Activated naive CD8-positive, alpha-beta T cell treated with anti-CD3 and anti-CD28 coated beads, Interleukin-2, amount 10 ng/mL, durations not matched to agents 7 days and 5 days (primary cell): ENCODE measurements around the gene MRPL19. TPM values are rescaled to one million over a fixed set of nuclear protein-coding genes. Genes with fewer than 3 reads are reported as not detected.
"Not testable (repeated sequence)": the region's sequence is repeated elsewhere in the genome, so short reads cannot be mapped to it uniquely, and the experiment has no call there.

Experiments
- ATAC-seq: fragments of 150-1000 bp; cut with Tn5 transposase; one replicate; pipeline ENCODE4 v1.10.0; 2021; ENCODE audit warnings: low read depth, moderate library complexity
- POLR2A ChIA-PET: fragments of 350-600 bp; sonication (Branson Sonifier 250); formaldehyde crosslinking; loops from one replicate; lab custom pipeline; 2021; ENCODE audit warnings: antibody characterized with exemption; lab: Charles Lee
- DNase-seq: peaks from one replicate; pipeline ENCODE4 v3.0.0; 2021
- H3K27ac Mint-ChIP-seq: one replicate; pipeline ENCODE4 v1.8.0; 2022; ENCODE audit warnings: mild to moderate bottlenecking, mixed read lengths
- H3K27me3 Mint-ChIP-seq: one replicate; pipeline ENCODE4 v1.8.0; 2022; ENCODE audit warnings: mild to moderate bottlenecking, moderate library complexity, mixed read lengths
- H3K36me3 Mint-ChIP-seq: one replicate; pipeline ENCODE4 v1.8.0; 2021; ENCODE audit warnings: mild to moderate bottlenecking, mixed read lengths
- H3K4me1 Mint-ChIP-seq: one replicate; pipeline ENCODE4 v1.8.0; 2021; ENCODE audit warnings: mixed read lengths
- H3K4me3 Mint-ChIP-seq: one replicate; pipeline ENCODE4 v1.8.0; 2022; ENCODE audit warnings: mild to moderate bottlenecking, moderate library complexity, mixed read lengths
- H3K9me3 Mint-ChIP-seq: one replicate; pipeline ENCODE4 v1.8.0; 2021; ENCODE audit warnings: mixed read lengths
- total RNA-seq, 2 experiments: library from RNA; stranded (reverse); gene quantifications; one replicate each; pipeline ENCODE4 v1.2.3, GENCODE V29; 2021

The MRPL19 gene
- total RNA-seq, 2 experiments from 2014 or later = 34.0 to 37.1 TPM

DNA sequence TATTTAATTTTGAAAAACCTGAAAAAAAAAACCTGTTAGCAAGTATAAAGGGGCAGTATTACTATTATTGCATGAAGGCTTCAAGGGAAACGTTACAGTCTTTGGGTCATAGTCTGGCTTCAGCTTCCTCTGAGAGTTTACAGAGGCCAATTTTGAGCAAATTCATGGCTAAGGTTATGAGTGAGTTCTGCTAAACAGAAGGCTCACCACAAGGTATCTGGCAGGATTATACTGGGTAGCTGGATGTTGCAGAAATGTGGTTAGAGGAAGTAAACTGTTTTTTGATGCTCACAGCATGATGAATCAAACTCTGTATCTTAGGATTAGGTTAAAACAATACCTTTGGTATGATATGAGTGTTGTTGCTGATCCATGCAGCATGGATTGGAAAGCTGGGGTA, 9.3 kb downstream of the MRPL19 start:
- Mint-ChIP-seq H3K27ac (no peak overlapping the region), H3K4me1 (peaks cover 9% of the 10 kb centered on the region), H3K27me3 (no peaks in the 10 kb centered on the region), H3K36me3 (peaks cover 77% of the 10 kb centered on the region), H3K4me3 (no peak overlapping the region), H3K9me3 (peaks cover 9% of the 10 kb centered on the region)
- DNase-seq (no peak), ATAC-seq (no peak)
- POLR2A ChIA-PET = interaction anchor here (1.6 kb wide), 1 partner anchor 9 kb away, joined by 5 read pairs; the partner anchor contains the start of gene MRPL19

DNA sequence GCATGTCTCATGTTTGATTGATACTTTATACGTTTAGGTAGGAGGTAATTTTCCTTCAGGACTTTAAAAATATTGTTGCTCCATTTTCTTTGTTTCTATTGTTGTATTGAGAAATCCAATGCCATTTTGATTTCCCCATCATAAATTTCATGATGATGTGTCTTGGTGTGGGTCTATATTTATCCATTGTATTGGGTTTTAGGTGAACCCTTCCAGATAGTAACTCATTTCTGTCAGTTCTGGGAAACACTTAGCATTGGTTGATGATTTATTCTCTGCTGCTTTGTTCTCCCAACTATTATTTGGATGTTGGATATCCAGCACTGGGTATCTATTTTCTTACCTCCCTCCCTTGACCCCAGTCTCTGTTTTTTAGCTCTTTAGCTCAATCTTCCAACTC, 10.0 kb downstream of the MRPL19 start:
- H3K4me1 Mint-ChIP-seq = peaks cover 9% of the 10 kb centered on the region

DNA sequence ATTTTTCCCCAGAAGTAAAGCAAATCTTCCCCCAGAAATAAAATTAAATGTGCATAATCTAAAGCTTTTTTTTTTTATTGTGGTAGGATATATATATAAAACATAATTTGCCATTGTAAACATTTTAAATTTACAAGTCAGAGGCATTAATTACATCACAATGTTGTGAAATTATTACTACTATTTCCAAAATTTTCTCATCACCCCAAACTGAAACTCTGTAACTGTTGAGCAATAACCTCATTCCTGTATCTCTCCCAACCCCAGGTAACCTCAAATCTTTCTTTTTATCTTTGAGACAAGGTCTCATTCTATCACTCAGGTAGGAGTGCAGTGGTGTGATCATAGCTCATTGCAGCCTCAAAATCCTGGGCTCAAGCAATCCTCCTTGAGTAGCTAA, 11.2 kb downstream of the MRPL19 start:
- H3K9me3 Mint-ChIP-seq = peaks cover 9% of the 10 kb centered on the region
- no peak overlapping the region for H3K27ac Mint-ChIP-seq
- no peaks in the 10 kb centered on the region for H3K27me3 Mint-ChIP-seq
- POLR2A ChIA-PET = no interaction called here
- no peak overlapping the region for H3K4me3 Mint-ChIP-seq
- DNase-seq = no peak
- no peak for ATAC-seq
- peaks cover 9% of the 10 kb centered on the region for H3K4me1 Mint-ChIP-seq
- H3K36me3 Mint-ChIP-seq = peaks cover 80% of the 10 kb centered on the region

More for the DNA sequence above, 10.0 kb downstream of the MRPL19 start:
- Mint-ChIP-seq H3K27ac (no peak overlapping the region), H3K4me3 (no peak overlapping the region), H3K36me3 (peaks cover 79% of the 10 kb centered on the region), H3K27me3 (no peaks in the 10 kb centered on the region), H3K9me3 (peaks cover 9% of the 10 kb centered on the region)
- DNase-seq (no peak), ATAC-seq (no peak)
- POLR2A ChIA-PET = no interaction called here

DNA sequence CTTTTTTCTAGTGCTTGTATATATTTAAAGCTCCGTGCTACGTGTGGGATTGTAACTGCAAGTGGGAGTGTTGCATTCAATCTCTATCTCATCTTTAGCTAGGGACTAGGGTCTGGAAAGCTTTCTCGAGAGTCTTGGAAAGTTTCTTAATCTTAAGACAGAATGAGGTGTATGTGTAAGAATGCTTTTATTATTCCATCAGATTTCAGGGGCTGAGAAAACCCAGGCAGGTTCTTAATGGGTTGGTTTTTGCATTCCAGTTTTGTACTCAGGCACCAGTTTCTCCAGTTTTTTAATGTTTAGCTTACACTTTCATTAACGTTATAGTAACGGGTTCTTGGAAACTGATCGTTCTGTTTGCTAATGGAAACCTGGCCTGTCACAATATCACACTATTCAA, 20.3 kb downstream of the MRPL19 start:
- H3K36me3 Mint-ChIP-seq = peaks cover 23% of the 10 kb centered on the region
- no peak overlapping the region for H3K27ac Mint-ChIP-seq
- POLR2A ChIA-PET = no interaction called here
- no peaks in the 10 kb centered on the region for H3K27me3 Mint-ChIP-seq
- no peak for DNase-seq
- H3K4me3 Mint-ChIP-seq = no peak overlapping the region
- H3K4me1 Mint-ChIP-seq = no peaks in the 10 kb centered on the region
- no peak for ATAC-seq
- no peaks in the 10 kb centered on the region for H3K9me3 Mint-ChIP-seq

DNA sequence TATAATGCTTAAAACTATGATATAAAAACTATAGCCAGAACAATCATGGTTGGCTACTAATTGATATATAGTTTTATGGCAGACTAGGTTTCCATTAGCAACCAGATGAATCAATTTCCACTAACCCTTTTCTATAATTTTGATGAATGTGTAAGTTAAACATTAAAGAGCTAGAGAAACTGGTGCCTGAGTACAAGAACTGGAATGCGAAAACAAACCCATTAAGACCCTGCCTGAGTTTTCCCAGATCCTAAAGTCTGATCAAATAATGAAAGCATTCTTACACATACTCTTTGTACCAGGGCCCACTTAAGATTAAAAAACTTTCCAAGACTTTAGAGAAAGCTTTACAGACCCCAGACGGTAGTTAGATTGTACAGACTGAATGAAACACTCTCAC, 21.3 kb downstream of the MRPL19 start:
- Mint-ChIP-seq H3K27me3 (no peaks in the 10 kb centered on the region), H3K9me3 (no peaks in the 10 kb centered on the region), H3K27ac (no peak overlapping the region), H3K36me3 (peaks cover 22% of the 10 kb centered on the region), H3K4me3 (no peak overlapping the region), H3K4me1 (peaks cover 2% of the 10 kb centered on the region)
- POLR2A ChIA-PET = no interaction called here
- ATAC-seq (no peak), DNase-seq (no peak)

DNA sequence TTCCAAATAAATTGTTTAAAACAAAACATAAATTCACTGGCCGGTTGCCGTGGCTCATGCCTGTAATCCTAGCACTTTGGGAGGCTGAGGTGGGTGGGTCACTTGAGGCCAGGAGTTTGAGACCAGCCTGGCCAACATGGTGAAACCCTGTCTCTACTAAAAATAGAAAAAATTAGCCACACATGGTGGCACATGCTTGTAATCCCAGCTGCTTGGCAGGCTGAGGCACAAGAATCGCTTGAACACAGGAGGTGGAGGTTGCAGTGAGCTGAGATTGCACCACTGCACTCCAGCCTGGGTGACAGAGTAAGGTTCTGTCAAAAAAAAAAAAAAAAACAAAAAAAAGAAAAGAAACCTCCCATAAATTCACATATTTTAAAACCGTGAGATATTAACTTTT, 28.8 kb downstream of the MRPL19 start:
- H3K36me3 Mint-ChIP-seq = peaks cover 15% of the 10 kb centered on the region
- DNase-seq, H3K4me3 Mint-ChIP-seq, ATAC-seq, POLR2A ChIA-PET, H3K9me3 Mint-ChIP-seq, H3K27me3 Mint-ChIP-seq, H3K27ac Mint-ChIP-seq, H3K4me1 Mint-ChIP-seq: not testable (repeated sequence)

DNA sequence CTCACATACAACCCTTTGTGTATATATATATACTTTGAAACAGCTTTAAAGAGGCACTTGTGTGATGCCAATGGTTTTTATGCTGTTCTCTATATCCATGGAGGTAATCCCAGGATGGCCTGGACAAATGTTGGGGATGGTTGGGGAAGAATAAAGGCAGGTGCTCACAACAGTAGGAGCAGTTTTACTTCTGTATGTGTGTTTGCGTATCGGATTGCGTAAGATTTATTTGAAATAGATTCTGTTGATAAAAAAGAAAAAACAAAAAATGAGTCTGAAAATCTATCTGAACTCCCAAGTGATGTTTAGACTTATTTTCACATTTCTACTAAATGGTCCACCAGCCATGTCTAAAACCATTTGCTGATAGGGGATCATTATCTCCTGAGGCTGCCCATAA, 29.3 kb downstream of the MRPL19 start:
- Mint-ChIP-seq H3K36me3 (peaks cover 16% of the 10 kb centered on the region), H3K9me3 (no peaks in the 10 kb centered on the region), H3K4me3 (no peak overlapping the region), H3K27ac (no peak overlapping the region), H3K27me3 (no peaks in the 10 kb centered on the region), H3K4me1 (peaks cover 6% of the 10 kb centered on the region)
- POLR2A ChIA-PET = no interaction called here
- no peak for ATAC-seq
- DNase-seq = no peak

DNA sequence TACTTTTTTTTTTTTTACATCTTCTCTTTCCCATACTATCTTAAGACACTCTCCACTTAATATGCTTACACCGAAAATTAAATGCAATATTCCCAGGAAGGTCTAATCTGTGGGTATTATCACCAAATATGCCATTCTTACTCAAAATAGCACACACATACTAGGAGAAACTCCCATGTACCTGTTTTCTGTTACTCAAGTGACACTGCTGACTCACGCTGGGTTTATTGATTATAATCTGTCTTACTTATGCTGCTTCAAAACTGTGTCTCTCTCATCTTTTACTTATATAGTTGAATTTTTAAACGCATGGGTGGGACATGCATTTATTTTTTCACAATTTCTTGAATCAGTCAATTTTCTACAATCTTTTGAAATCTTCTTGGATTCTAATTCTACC, 29.9 kb downstream of the MRPL19 start:
- POLR2A ChIA-PET = no interaction called here
- no peak overlapping the region for H3K4me3 Mint-ChIP-seq
- ATAC-seq (no peak), DNase-seq (no peak)
- peaks cover 11% of the 10 kb centered on the region for H3K36me3 Mint-ChIP-seq
- H3K4me1 Mint-ChIP-seq = peaks cover 6% of the 10 kb centered on the region
- H3K27me3 Mint-ChIP-seq = no peaks in the 10 kb centered on the region
- H3K27ac Mint-ChIP-seq = no peak overlapping the region
- H3K9me3 Mint-ChIP-seq = no peaks in the 10 kb centered on the region

DNA sequence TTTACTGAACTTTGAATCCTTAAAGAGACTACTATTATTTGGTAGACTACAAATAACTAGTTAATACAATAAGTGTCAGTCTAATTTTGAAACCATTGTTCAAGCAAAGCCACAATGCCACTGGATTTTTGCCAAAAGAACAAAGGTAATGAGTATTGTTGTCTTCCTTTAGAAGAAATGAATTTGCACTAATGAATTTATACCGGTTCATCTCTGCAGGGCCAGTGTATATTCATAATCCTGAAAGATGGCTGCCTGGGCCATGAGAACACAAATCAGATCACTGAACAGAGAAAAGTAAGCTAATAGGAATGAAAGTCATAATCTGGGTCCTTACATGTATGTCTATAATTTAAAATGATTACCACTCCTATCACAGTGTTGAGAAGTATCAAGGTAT, 33.0 kb downstream of the MRPL19 start:
- H3K36me3 Mint-ChIP-seq = peaks cover 12% of the 10 kb centered on the region
- no peak for ATAC-seq
- H3K4me1 Mint-ChIP-seq = peaks cover 5% of the 10 kb centered on the region
- H3K4me3 Mint-ChIP-seq = no peak overlapping the region
- POLR2A ChIA-PET = no interaction called here
- no peak for DNase-seq
- H3K9me3 Mint-ChIP-seq = no peaks in the 10 kb centered on the region
- no peak overlapping the region for H3K27ac Mint-ChIP-seq
- H3K27me3 Mint-ChIP-seq = no peaks in the 10 kb centered on the region

DNA sequence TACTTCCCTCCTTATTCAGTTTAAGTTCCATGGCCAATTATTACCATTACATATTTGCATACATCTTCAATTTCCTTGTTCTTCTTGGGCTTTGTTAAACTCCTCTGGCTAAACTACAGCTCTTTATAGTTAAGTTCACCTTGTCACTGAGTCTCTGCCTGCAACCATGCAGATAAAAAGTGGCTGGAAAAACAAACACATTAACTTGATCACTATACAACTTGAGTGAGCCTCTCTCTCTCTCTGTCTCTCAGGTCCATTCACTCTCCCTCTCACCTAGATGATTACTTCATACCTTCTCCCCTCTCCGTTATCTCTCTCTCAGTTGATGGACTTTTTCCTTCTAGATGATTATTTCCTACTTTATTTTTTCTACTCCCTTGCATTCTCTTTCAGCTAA, 33.8 kb downstream of the MRPL19 start:
- Mint-ChIP-seq H3K4me1 (peaks cover 5% of the 10 kb centered on the region), H3K9me3 (no peaks in the 10 kb centered on the region), H3K4me3 (no peak overlapping the region), H3K27me3 (no peaks in the 10 kb centered on the region), H3K36me3 (peaks cover 17% of the 10 kb centered on the region), H3K27ac (no peak overlapping the region)
- POLR2A ChIA-PET = no interaction called here
- no peak for ATAC-seq
- no peak for DNase-seq

DNA sequence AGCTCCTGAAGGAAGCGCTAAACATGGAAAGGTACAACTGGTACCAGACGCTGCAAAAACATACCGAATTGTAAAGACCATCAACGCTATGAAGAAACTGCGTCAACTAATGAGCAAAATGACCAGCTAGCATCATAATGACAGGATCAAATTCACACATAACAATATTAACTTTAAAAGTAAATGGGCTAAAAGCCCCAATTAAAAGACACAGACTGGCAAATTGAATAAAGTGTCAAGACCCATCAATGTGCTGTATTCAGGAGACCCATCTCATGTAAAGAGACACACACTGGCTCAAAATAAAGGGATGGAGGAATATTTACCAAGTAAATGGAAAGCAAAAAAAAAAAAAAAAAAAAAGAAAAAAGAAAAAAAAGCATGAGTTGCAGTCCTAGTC, 36.8 kb downstream of the MRPL19 start:
- ATAC-seq, DNase-seq, H3K27ac Mint-ChIP-seq, H3K4me1 Mint-ChIP-seq, H3K27me3 Mint-ChIP-seq, H3K4me3 Mint-ChIP-seq, H3K9me3 Mint-ChIP-seq, POLR2A ChIA-PET: not testable (repeated sequence)
- peaks cover 29% of the 10 kb centered on the region for H3K36me3 Mint-ChIP-seq

DNA sequence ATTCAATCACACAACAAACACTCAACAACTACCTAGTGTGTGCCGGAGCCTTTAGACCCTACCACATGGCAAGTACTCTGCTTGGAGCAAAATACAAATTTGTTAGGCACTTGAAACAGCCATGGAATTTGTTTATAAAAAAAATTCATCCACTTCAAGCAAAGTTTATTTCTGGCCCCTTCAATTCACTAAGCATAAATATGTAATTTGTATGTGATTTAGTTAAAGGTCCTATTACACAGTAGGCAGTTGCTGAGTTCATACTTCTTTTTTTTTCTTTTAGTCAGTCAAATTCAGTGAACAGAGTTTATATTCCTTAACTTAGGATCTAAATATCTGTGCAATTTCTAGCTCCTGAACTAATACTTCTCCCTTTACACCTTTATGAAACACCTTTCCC, 41.6 kb downstream of the MRPL19 start:
- POLR2A ChIA-PET = no interaction called here
- DNase-seq (no peak), ATAC-seq (no peak)
- no peak overlapping the region for H3K4me3 Mint-ChIP-seq
- H3K4me1 Mint-ChIP-seq = peaks cover 4% of the 10 kb centered on the region
- H3K9me3 Mint-ChIP-seq = no peaks in the 10 kb centered on the region
- H3K27ac Mint-ChIP-seq = no peak overlapping the region
- H3K36me3 Mint-ChIP-seq = peaks cover 26% of the 10 kb centered on the region
- H3K27me3 Mint-ChIP-seq = no peaks in the 10 kb centered on the region

DNA sequence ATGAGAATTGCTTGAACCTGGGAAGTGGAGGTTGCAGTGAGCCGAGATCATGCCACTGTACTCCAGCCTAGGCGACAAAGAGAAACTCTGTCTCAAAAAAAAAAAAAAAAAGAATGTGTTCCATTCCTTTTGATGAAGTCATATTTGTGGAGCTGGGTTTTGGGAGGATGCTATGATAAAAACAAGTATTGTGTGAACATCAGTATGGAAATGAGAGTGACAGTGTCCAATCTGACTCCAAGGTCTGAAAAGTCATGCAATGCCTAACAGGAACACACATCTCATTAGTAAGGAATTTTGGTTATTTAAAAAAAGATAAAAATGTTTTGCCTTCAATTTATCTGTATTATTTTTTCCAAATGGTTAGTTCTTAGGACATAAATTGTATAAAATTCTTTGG, 52.3 kb downstream of the MRPL19 start:
- POLR2A ChIA-PET = no interaction called here
- Mint-ChIP-seq H3K27ac (no peak overlapping the region), H3K27me3 (no peaks in the 10 kb centered on the region), H3K36me3 (peaks cover 26% of the 10 kb centered on the region), H3K9me3 (no peaks in the 10 kb centered on the region), H3K4me3 (no peak overlapping the region), H3K4me1 (no peaks in the 10 kb centered on the region)
- DNase-seq (no peak), ATAC-seq (no peak)

DNA sequence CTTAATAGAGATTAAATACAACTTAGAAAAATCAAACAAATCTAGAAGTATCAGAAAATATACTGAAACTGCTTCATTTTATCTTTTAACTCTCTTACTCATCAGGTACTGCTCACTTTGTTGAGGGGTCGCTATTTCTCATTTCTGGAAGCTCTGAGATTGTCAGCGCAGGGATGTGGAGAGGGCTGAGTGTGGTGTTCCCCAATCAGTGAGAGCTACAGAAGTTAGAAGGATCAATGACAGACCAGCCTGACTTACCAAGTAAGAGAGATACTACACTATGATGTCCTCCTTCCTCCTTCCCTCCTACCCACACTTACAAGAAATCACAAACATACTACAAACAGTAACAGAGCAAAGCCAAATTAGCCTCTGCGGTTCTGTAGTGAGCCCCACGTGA, 56.0 kb downstream of the MRPL19 start:
- DNase-seq (no peak), ATAC-seq (no peak)
- Mint-ChIP-seq H3K27me3 (no peaks in the 10 kb centered on the region), H3K27ac (no peak overlapping the region), H3K36me3 (peaks cover 35% of the 10 kb centered on the region), H3K4me1 (peaks cover 10% of the 10 kb centered on the region), H3K9me3 (no peaks in the 10 kb centered on the region), H3K4me3 (no peak overlapping the region)
- POLR2A ChIA-PET = no interaction called here
